GM18907 (cell line): ENCODE results near the gene ZIC2.

Experiments used
- ATAC-seq: cut with Tn5 transposase; IDR thresholded peaks from one replicate; pipeline ENCODE4 v1.9.1; 2021; ENCODE audit warnings: mild to moderate bottlenecking, moderate library complexity; ENCODE audit not compliant: unreplicated experiment

ZIC2 gene

DNA sequence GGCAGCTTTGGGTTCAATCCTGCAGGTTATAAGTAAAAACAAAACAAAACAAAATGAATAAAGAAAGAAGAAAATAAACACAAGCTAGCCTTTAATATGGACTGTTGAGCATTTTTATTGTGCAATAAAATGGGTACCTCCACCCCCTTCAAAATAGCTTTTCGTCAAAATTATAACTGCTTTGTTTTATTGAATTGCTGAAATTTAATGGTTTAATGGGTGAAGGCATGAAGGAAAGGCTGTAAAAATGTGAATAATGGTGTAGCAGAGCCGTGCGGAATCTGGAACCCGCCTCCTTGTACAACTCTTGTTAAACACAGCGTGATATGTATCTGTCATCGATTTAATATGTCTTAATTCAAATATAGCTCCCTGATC, 7.8 kb upstream of the ZIC2 start:
- no peak for ATAC-seq

DNA sequence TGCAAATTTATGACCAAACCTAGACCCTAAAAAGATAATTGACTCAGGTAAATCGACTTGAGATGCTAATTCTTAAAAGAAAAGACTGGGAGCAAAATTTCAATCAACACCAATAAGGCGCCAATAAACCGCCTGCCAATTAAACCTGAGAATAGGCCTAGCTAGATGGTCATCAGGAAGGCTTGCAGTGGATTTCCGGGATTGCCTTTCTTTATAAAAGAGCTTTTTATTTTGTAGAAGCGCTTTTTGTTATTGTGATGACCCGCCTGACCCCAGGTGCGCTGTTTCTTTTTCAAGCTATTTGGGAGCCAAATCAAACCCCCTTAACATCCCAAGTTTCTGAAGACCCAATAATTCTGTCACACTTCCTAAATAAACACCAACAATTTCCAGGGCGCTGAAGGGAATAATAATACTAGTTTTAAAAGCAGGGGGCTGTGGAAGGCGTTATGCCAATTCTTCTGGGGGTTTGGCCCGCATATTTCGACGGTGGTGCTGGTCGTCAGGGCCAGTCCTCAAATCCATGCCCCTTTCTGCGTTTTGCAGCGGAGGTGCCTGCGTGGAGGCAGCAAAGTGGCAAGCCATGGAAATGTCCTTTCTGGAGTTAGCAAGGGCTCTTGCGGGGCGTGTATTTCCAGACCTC, 7.2 kb upstream of the ZIC2 start:
- no peak for ATAC-seq

DNA sequence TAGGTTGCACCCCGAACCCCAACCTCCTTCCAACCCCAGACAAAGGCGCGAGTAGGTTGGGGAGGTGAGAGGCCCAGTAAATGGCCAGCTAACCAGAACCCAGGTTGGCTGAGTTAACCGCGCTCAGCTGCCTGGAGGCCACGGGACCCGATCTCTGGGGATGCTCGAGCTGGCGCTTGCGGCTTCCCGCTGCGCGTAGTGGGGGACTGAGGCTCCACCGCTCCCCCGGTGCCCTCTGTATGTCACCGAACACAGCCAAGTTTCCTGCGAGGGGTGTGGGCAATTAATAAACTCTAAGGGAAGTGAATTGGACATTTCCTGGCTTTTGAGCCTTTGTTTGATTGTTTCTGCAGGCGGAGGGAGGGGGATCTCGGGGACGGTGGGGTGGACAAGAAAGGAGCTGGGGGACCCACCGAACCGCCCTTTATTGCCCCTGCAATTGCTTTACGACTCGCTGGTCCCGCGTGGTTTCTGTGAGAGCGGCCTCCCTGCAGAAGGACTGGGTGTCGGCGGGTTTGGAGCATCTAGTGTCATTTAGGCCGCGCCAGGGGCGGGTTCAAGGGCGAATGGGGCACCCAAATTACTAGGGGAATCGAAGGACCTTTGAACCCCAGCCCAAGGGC, 6.5 kb upstream of the ZIC2 start:
- no peak for ATAC-seq

DNA sequence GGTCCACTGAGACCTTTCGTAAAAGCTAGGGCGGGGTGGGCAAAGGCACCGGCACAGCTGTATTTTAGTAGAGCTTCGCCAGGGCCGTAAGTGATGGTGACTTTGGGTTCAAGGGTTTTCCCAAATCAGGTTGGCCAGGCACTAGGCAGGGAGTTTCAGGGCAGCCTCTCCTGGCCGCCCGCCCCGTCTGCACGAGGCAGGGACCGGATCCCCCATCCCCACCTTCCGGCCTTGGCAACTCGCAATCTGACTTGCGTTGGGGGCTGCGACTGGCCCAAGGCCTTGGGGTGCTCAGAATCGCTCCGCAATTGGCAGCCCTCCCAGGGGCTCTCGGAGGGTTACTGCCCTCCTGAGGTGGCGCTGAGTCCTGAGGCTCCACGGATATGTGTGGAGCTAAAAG, 6.0 kb upstream of the ZIC2 start:
- ATAC-seq, result no peak

DNA sequence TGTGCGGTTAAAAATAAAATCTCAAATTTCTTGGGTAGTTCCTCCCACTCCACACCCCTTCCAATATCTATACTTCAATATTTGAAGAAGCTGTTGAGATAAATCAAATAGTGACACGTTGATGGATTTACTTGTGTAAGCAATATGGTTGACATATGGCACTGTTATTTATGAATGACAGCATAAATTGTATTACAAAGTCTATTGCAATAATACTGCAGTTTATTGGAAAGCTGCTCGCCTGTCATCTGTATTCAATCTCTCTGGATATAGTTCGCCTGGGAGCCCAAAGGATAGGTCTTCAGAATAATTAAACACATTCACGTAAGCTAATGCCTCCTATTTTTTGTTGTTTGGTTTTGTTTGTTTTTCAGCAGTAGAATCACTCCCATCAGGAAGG, 5.0 kb upstream of the ZIC2 start:
- ATAC-seq, result no peak

DNA sequence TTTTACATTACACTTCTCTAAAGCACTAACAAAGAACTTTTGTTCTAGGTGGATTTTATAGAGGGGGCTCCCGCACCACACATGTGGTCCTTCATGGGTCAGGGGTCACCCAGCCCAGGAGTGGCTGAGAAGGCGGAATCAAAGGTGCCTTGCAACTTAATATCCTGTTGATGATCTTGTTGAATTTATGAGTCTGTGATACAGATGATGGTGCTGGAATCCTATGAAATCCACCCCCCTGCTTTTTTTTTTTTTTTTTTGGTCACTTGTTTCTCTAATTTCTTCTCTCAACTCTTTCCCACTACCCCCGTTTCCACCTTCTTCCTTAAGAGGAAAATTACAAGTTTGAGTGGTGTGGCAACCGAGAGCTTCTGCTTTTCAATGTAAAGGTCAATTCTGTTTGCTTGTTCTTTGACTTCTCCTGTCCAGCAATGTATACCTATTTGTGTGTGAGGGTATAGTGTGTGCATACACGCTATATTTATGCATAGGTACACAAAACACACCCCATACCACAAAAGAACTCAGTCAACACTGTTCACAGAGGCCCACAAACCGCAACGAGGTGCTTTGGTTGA, 4.2 kb upstream of the ZIC2 start:
- ATAC-seq, result no peak

DNA sequence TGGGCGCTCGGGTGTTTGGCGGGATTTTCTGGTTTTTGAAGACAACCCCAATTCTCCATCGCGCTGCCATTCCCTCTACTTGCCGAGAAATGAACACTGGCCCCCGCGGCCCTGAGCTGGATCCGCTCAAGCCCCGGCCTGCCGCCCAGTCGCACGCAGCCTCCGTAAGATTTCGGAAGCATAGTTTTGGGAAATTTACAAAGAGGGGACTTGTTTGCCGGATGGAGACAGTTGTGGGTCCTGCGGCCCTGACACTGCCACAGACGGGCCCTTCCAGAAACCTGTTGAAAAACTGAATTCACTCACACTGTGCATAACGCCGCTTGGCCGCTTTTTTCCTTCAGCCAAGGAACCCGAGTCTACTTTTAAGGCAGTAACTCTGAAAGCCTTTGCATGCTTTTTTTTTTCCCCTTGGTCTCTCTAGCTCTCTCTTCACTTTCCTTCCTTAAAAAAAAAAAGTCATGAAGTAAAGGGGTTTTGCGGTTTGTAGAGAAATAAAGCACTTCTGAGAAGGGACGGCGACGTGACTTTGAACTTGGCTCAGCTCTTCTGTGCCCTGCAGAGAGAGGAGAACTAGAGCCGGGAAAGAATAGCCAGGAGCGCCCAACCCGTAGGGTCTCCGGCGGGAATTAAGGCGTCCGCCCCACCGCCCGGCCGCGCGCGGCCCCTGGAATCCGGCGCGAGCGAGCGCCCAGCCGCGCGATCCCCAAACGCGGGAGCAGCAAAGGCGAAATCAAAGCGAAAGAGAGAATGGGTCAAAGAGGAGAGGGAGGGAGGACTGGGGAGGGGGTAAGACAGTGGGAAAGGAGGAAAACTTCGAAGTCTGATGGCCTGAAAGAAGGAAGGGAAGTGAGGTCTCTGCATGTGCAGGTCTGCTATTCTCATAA, 3.4 kb upstream of the ZIC2 start:
- ATAC-seq, result no peak

DNA sequence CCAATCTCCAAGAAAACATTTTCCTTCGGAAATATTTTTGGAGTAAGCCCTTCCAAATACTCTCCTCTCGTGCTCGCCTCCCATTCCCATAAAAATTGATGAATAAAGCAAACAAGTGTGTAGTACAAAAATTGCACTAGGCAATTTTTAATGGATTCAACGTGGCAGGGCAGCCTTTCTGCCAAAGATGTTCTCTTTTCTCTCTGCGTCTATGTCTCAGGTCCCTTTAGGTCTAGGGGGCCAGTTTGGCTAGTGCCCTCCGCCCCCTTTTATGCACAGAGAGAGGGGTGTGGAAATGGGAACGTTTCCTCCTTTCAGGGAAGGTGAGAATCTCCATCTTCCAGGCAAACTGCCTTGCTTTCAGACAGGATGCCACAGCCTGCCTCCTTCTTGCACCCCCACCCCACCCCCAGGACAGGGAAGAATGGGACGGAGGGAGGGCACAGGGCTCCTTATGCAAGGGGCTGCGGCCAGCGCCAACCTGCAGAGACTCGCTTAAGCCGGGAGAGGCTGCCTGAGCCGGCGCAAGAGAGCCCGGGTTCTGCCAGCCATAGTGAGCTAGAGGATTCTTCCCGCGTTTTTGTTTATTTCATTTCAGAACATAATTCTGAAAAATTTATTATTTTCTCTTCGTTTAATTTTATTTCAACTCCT, 2.7 kb upstream of the ZIC2 start:
- ATAC-seq, result no peak

DNA sequence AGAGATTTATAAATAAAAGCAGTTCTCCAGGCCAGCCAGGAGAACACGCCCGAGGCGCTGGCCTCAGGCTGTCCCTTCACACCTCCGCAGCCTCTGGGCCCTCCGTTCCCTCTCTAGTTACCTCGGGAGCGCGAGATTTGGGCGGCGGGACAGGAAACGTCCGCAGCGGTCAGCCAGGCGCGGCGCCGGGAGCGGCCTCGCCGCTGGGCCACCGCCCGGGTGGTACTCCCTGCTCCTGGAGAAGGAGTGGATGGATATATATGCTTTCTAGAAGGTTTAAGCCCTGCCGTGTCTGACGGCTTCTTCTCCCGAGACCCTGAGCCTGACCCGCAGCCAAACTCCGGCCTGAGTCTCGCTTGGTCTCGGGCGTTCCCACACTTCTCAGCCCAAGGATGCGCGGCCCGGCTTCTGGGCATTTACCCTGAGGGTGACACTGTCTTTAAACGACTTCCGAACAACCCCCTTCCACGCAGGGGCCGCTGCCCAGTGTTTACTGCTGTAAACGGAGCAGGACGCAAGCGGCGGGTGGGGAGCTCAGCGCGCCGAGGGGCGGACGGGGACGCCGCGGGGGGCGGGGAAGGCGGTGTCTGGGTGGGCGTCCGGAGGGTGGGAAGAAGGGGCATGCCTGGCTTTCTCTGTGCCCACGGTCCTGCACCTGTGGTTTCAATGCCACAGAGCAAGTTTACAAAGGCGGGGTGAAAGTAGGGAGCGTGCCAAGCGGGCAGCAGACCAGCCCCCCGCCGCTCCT, 2.0 kb upstream of the ZIC2 start:
- ATAC-seq, result no peak

DNA sequence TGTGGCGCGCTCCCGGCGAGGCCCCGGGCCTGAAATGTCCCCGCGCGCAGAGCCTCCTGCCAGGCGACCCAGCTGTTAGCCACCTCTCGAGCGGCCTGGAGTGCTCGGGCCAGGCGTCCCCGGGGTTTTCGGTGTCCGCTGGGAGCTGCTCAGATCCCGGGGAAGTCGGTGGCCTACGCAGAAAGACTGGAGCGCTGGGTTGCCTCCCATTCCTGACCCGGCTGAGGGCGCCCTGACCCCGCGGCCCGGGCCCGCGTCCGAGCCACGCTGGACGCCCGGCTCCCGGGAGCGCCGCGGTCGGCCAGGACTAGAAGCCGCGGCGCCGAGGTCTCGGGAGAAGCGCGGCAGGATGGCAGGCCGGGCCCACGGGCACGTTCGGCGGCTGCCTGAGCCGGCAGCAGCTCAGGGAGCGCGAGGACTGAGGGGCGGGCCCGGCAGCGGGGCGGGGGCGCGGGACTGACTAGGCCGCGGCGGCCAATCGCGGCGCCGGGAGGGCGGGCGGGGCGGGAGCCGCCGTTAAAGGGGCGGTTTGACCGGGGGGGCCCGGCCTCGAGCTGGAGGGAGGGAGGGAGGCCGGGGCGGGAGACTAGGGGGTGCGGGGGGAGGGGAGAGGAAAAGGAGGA, 1.3 kb upstream of the ZIC2 start:
- ATAC-seq, result peak; percentile 70

DNA sequence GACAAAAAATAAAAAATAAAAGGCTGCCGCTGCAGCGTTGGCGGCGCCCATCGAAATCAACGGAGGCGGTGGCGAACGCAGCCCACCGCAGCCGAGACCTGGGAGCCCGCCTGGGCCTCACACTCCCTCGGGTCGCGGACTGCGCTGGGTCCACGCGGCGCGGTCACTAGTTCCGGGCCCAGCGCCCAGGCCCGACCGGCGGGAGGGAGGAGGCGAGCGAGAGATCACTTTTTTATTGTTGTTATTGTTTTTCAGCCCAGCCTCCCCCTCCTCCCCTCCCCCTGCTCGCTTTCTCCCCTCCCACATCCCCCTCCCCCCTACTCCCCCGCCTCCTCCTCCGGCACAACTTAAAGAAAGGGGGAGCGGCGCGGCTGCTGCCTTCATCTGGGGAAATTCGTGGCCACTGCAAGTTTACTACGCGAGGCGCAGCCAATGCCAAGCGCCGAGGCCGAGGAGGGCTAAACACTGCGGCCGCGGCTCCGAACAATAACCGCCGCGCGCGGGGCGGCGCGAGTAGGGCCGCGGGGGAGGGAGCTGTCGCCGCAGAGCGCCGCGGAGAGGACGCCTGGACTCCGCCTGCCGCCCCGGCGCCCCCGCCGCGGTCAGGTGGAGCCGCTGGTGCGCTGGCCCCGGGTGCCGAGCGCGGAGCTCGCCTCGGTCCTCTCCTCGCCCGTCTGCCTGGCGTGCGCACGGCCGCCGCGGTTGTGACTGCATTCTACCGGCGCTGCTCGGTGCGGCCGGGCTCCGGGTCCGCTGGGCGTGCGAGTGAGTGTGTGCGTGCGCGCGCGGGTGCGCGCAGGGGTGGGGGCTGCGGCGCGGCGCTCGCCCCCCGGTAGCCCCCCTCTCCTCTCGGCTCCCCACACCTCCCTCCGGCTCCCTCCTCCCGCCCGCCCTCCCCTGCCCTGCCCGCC, 505 bp upstream of the ZIC2 start:
- ATAC-seq, result no peak

DNA sequence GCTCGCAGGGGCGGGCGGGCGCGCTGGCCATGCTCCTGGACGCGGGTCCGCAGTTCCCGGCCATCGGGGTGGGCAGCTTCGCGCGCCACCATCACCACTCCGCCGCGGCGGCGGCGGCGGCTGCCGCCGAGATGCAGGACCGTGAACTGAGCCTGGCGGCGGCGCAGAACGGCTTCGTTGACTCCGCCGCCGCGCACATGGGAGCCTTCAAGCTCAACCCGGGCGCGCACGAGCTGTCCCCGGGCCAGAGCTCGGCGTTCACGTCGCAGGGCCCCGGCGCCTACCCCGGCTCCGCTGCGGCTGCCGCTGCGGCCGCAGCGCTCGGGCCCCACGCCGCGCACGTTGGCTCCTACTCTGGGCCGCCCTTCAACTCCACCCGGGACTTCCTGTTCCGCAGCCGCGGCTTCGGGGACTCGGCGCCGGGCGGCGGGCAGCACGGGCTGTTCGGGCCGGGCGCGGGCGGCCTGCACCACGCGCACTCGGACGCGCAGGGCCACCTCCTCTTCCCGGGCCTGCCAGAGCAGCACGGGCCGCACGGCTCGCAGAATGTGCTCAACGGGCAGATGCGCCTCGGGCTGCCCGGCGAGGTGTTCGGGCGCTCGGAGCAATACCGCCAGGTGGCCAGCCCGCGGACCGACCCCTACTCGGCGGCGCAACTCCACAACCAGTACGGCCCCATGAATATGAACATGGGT, 599 bp downstream of the ZIC2 start:
- no peak for ATAC-seq

DNA sequence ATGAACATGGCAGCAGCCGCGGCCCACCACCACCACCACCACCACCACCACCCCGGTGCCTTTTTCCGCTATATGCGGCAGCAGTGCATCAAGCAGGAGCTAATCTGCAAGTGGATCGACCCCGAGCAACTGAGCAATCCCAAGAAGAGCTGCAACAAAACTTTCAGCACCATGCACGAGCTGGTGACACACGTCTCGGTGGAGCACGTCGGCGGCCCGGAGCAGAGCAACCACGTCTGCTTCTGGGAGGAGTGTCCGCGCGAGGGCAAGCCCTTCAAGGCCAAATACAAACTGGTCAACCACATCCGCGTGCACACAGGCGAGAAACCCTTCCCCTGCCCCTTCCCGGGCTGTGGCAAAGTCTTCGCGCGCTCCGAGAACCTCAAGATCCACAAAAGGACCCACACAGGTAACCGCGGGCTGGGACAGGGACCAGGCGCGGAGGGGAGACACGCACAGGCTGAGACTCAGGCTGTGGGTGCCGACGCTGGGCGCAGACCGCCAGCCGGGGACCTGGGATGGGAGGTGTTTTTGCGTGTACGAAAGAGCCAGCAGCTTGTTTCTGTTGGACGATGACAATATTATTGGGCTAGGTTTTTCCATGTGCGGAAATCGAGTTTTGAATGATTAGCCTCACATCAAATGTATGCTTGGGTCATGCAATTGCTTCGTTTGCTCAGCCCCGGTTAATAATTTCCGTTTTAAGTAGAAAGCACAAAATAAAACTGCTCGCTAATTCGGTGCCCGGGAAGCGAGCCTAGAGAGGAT, 1.3 kb downstream of the ZIC2 start:
- ATAC-seq, result no peak

DNA sequence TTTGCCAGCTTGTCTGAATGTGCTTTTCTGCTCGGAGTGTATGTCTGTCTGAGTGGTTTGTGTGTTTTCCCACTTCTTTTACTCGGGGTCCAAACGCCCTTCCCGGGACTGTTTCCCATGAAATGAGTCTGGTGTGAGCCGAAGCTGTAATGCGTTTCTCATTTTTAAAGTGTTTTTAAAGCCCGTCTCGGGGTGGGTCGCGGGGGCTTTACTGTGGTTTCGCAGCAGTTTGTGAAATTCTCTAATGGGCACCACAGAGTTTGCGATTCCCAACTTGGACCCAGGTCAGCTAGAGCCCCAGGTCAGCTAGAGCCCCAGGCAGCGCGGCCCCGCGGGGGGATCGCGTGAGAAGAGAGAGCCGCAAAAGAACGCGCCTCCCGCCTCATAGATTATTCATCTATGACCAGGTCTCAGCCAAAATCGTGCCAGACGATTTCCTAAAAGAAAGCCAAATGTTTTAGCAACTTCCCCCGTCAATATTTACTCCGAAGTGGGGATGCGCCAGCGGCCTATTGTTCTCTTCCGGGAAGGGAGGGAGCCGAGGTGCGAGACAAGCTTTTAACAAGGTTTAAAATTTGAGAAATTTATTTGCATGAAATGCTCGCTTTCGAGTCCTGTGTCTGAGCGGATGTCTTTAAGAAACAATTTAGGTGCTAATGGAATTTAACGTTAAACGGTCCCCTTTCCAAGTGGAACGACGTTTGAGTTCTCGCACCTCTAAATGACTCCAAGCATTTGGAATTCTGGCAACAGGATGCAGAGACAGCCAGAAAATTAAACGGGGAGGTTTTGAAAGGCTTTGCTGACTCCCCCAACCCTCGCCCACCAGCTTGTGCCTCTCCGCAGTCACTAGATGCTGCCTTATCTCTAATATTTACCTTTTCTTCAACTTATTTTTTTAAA, 2.2 kb downstream of the ZIC2 start:
- no peak for ATAC-seq

DNA sequence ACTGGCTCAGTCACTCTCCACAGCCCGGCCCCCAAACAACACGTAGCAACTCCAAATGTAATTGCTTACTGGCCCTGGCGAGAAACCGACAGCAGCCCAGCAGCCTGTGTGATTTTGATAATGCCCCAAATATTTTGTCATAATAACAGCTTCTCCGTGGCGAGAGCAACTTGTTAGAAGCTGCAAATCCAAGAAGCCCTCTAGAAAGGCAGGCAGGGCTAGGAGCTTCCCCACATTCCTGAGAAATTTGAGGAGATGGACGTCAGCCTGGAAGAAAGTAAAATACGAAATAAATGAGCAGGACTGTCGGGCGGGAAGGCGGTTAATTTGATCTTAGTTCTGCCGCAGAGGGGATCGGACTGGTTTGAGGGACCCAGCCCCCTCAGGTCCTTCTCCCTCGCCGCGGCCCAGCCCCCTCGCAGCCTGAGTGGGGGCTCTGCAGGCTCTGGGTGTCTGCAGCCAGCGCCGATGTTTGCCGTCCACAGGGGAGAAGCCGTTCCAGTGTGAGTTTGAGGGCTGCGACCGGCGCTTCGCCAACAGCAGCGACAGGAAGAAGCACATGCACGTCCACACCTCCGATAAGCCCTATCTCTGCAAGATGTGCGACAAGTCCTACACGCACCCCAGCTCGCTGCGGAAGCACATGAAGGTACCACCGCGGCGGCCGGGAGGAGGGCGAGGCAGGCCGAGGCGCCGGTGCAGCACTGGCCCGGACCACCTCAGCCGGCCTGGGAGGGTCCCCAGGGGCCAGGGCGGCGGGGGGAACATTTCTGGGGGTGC, 3.1 kb downstream of the ZIC2 start:
- ATAC-seq, result no peak
